Esophagus squamous epithelium (tissue), 5 donors: ENCODE measurements around the gene ROR1. TPM values are rescaled to one million over a fixed set of nuclear protein-coding genes. Genes with fewer than 3 reads are reported as not detected.

Experiments used
- DNase-seq: peaks from one replicate; lab custom pipeline; 2025; lab: John Stamatoyannopoulos, UW
- H3K27ac ChIP-seq, 4 donors: fragments of 200-600 bp; sonication (generic); one replicate each; pipeline ENCODE4 v1.5.1; 2016 to 2019; ENCODE audit warnings: mild to moderate bottlenecking in 1 of 4
- H3K27me3 ChIP-seq, 4 donors: fragments of 200-600 bp; sonication (generic); 1 replicate in 3 of 4; 2 replicates in 1 of 4; pipeline versions ENCODE4 v1.5.1 to v1.6.0; 2017 to 2021; ENCODE audit warnings: antibody characterized with exemption in 1 of 4
- H3K36me3 ChIP-seq, 3 donors: fragments of 200-600 bp; sonication (generic); one replicate each; pipeline ENCODE4 v1.5.1; 2016 to 2019
- H3K4me1 ChIP-seq, 3 donors: fragments of 200-600 bp; sonication (generic); one replicate each; pipeline ENCODE4 v1.5.1; 2017 to 2019
- H3K4me3 ChIP-seq, 4 donors: fragments of 200-600 bp; sonication (generic); 1 replicate in 3 of 4; 2 replicates in 1 of 4; pipeline ENCODE4 v1.5.1; 2016 to 2019; ENCODE audit warnings: mild to moderate bottlenecking in 2 of 4, moderate library complexity in 1 of 4
- H3K9me3 ChIP-seq, 3 donors: fragments of 200-600 bp; sonication (generic); one replicate each; pipeline ENCODE4 v1.5.1; 2016 to 2019
- CTCF ChIP-seq, 6 experiments: fragments of 450-650 bp in 4 of 6; fragments of 200-600 bp in 2 of 6; sonication (generic) in 2 of 6; IDR thresholded peaks; one replicate each; pipeline ENCODE4 v1.5.1; 2016 to 2019; ENCODE audit warnings: antibody characterized with exemption in 6 of 6, mild to moderate bottlenecking in 4 of 6, moderate library complexity in 4 of 6
- POLR2A ChIP-seq, 4 donors: fragments of 450-650 bp; IDR thresholded peaks; one replicate each; pipeline ENCODE4 v1.6.1; 2017; ENCODE audit warnings: antibody characterized with exemption in 4 of 4, mild to moderate bottlenecking in 4 of 4, moderate library complexity in 3 of 4
- WGBS, 2 donors: methylation state at CpG; one replicate each; pipeline ENCODE4 v1.1.5; 2018; 5-methylcytosine and 5-hydroxymethylcytosine counted together
- intact Hi-C: fragments of 100-400 bp; cut with DNase I; formaldehyde crosslinking; loops from one replicate; pipeline ENCODE4 v1.15.0; 2022
- total RNA-seq, 4 donors: library from RNA; depleted of rRNA; stranded (reverse); fragments of >200 nt; gene quantifications; one replicate each; pipeline ENCODE4 v1.1.0, GENCODE V29; 2016
- donor health status: DM: yes; HTN: yes; CAD: no.

ROR1 gene
- total RNA-seq, 4 donors from 2014 or later: 6.6 to 15.3 (median 9.4) TPM

GRCh38 chr1:64107632-64108031, 333.8 kb downstream of the ROR1 start:
- TF ChIP-seq POLR2A (IDR thresholded peaks at IDR 0.05) (no peak), CTCF (IDR thresholded peaks at IDR 0.05) (no peak)
- DNase-seq: no peak
- Histone ChIP-seq H3K27ac (no peak overlapping the region), H3K27me3 (no peaks in the 10 kb centered on the region), H3K9me3 (no peaks in the 10 kb centered on the region), H3K36me3 (no peaks in the 10 kb centered on the region), H3K4me1 (no peaks in the 10 kb centered on the region), H3K4me3 (no peak overlapping the region)
- intact Hi-C loops: no loop called here
- 63 to 82% methylated on average over 2 of the region's 2 CpGs for WGBS, 2 donors

- H3K36me3 ChIP-seq: no peaks in the 10 kb centered on the region
- no peak overlapping the region for H3K4me3 ChIP-seq
- no peaks in the 10 kb centered on the region for H3K4me1 ChIP-seq
- intact Hi-C loops: no loop called here
- no peaks in the 10 kb centered on the region for H3K27me3 ChIP-seq
- no peaks in the 10 kb centered on the region for H3K9me3 ChIP-seq
- TF ChIP-seq POLR2A (IDR thresholded peaks at IDR 0.05): no peak
- TF ChIP-seq CTCF (IDR thresholded peaks at IDR 0.05): no peak
- H3K27ac ChIP-seq: no peak overlapping the region
- no peak for DNase-seq
- WGBS, 2 donors: 58 to 79% methylated on average over 6 of the region's 6 CpGs
These were observed 337.3 kb downstream of the ROR1 start for GRCh38 chr1:64110924-64111777.

- no peaks in the 10 kb centered on the region for H3K9me3 ChIP-seq
- no peaks in the 10 kb centered on the region for H3K4me1 ChIP-seq
- H3K27me3 ChIP-seq: no peaks in the 10 kb centered on the region
- no peak overlapping the region for H3K27ac ChIP-seq
- whole genome bisulfite sequencing, 2 donors: 68 to 69% methylated on average over 3 of the region's 3 CpGs
- H3K36me3 ChIP-seq: no peaks in the 10 kb centered on the region
- DNase-seq: no peak
- intact Hi-C loops: no loop called here
- H3K4me3 ChIP-seq: no peak overlapping the region
- TF ChIP-seq CTCF (IDR thresholded peaks at IDR 0.05) (no peak), POLR2A (IDR thresholded peaks at IDR 0.05) (no peak)
These were observed 338.0 kb downstream of the ROR1 start for GRCh38 chr1:64111787-64112186.

GRCh38 chr1:64112281-64112680, 338.5 kb downstream of the ROR1 start:
- H3K27ac ChIP-seq: no peak overlapping the region
- no peaks in the 10 kb centered on the region for H3K9me3 ChIP-seq
- no peaks in the 10 kb centered on the region for H3K27me3 ChIP-seq
- no peaks in the 10 kb centered on the region for H3K36me3 ChIP-seq
- no peak for TF ChIP-seq CTCF (IDR thresholded peaks at IDR 0.05)
- TF ChIP-seq POLR2A (IDR thresholded peaks at IDR 0.05): no peak
- DNase-seq: no peak
- intact Hi-C loops: no loop called here
- 22 to 33% methylated on average over 2 of the region's 2 CpGs for WGBS, 2 donors
- H3K4me1 ChIP-seq: no peaks in the 10 kb centered on the region
- no peak overlapping the region for H3K4me3 ChIP-seq

- Histone ChIP-seq H3K27ac (no peak overlapping the region), H3K27me3 (no peaks in the 10 kb centered on the region), H3K4me1 (no peaks in the 10 kb centered on the region), H3K4me3 (no peak overlapping the region), H3K9me3 (no peaks in the 10 kb centered on the region), H3K36me3 (no peaks in the 10 kb centered on the region)
- intact Hi-C loops: no loop called here
- no peak for TF ChIP-seq POLR2A (IDR thresholded peaks at IDR 0.05)
- no peak for TF ChIP-seq CTCF (IDR thresholded peaks at IDR 0.05)
- no peak for DNase-seq
- 55 to 71% methylated on average over 5 of the region's 5 CpGs for WGBS, 2 donors
These were observed 340.3 kb downstream of the ROR1 start for GRCh38 chr1:64114012-64114525.
